Gastroesophageal sphincter (tissue), 3 donors: Measurements from ENCODE around the gene CFAP46.

Experiments used
- CTCF ChIP-seq, 4 experiments: fragments of 200-600 bp in 2 of 4; fragments of 450-650 bp in 2 of 4; sonication (generic) in 1 of 4; IDR thresholded peaks; one replicate each; pipeline ENCODE4 v1.5.1; 2017 to 2019; ENCODE audit warnings: antibody characterized with exemption in 4 of 4, mild to moderate bottlenecking in 2 of 4, moderate library complexity in 2 of 4
- POLR2AphosphoS5 ChIP-seq: sonication (generic); formaldehyde crosslinking; IDR thresholded peaks from one replicate; pipeline ENCODE4 v1.6.1; 2017; ENCODE audit warnings: antibody characterized with exemption

GRCh38 chr10:132912713-132913558 is 29.4 kb downstream of the CFAP46 start:
- TF ChIP-seq CTCF (IDR thresholded peaks at IDR 0.05) (no peak), POLR2AphosphoS5 (no peak)
